Tibial nerve (tissue), 3 donors: ENCODE measurements around the gene SUSD5.

ENCODE experiments used
- CTCF ChIP-seq, 5 experiments: fragments of 200-600 bp in 3 of 5; fragments of 450-650 bp in 2 of 5; sonication (generic) in 3 of 5; IDR thresholded peaks; one replicate each; pipeline ENCODE4 v1.5.1; 2016 to 2019; ENCODE audit warnings: antibody characterized with exemption in 5 of 5, mild to moderate bottlenecking in 3 of 5, moderate library complexity in 2 of 5
- POLR2A ChIP-seq, 2 donors: fragments of 450-650 bp; IDR thresholded peaks; one replicate each; pipeline ENCODE4 v1.6.1; 2017; ENCODE audit warnings: antibody characterized with exemption in 2 of 2, mild to moderate bottlenecking in 2 of 2, moderate library complexity in 2 of 2

- TF ChIP-seq CTCF (IDR thresholded peaks at IDR 0.05) (no peak), POLR2A (IDR thresholded peaks at IDR 0.05) (no peak)
Observed at GRCh38 chr3:33218446-33219174, at the start of gene SUSD5.
